Measurements from ENCODE around the gene CCDC38. TPM values are rescaled to one million over a fixed set of nuclear protein-coding genes. Genes with fewer than 3 reads are reported as not detected.

The CCDC38 gene
- total and polyA plus RNA-seq, 9 of the 15 experiments (the other 6 are each of a cell fraction or from before 2014, with no cell fraction given) = not detected

- TF ChIP-seq, protein P1, sequence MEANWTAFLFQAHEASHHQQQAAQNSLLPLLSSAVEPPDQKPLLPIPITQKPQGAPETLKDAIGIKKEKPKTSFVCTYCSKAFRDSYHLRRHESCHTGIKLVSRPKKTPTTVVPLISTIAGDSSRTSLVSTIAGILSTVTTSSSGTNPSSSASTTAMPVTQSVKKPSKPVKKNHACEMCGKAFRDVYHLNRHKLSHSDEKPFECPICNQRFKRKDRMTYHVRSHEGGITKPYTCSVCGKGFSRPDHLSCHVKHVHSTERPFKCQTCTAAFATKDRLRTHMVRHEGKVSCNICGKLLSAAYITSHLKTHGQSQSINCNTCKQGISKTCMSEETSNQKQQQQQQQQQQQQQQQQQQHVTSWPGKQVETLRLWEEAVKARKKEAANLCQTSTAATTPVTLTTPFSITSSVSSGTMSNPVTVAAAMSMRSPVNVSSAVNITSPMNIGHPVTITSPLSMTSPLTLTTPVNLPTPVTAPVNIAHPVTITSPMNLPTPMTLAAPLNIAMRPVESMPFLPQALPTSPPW (CRISPR knock-in tag; IDR thresholded peaks at IDR 0.05) = peak; percentile 51
- TF ChIP-seq KDM2B (CRISPR knock-in tag; IDR thresholded peaks at IDR 0.05) (no peak), PTTG1 (tag; IDR thresholded peaks at IDR 0.05; ENCODE audit: low read depth) (no peak), HDAC3 (IDR thresholded peaks at IDR 0.05; ENCODE audit: borderline replicate concordance, partially characterized antibody) (no peak), ZNF197 (CRISPR knock-in tag; IDR thresholded peaks at IDR 0.05; ENCODE audit: low read depth) (no peak), CBX3 (IDR thresholded peaks at IDR 0.05; ENCODE audit: borderline replicate concordance in 1 of 2, low read length in 2 of 2) (no peak), GABPA (tag; conservative IDR thresholded peaks at IDR 0.05; ENCODE audit: low read depth) (peak; percentile 75), CCAR2 (IDR thresholded peaks at IDR 0.05; ENCODE audit: low read depth, low read length) (no peak), CREBBP (IDR thresholded peaks at IDR 0.05; ENCODE audit: low read depth, low read length) (no peak), TFE3 (CRISPR knock-in tag; IDR thresholded peaks at IDR 0.05) (peak; percentile 81), IRF2 (CRISPR knock-in tag; IDR thresholded peaks at IDR 0.05) (no peak), HDAC1 (IDR thresholded peaks at IDR 0.05) (no peak)
- TF ChIP-seq, protein P2, sequence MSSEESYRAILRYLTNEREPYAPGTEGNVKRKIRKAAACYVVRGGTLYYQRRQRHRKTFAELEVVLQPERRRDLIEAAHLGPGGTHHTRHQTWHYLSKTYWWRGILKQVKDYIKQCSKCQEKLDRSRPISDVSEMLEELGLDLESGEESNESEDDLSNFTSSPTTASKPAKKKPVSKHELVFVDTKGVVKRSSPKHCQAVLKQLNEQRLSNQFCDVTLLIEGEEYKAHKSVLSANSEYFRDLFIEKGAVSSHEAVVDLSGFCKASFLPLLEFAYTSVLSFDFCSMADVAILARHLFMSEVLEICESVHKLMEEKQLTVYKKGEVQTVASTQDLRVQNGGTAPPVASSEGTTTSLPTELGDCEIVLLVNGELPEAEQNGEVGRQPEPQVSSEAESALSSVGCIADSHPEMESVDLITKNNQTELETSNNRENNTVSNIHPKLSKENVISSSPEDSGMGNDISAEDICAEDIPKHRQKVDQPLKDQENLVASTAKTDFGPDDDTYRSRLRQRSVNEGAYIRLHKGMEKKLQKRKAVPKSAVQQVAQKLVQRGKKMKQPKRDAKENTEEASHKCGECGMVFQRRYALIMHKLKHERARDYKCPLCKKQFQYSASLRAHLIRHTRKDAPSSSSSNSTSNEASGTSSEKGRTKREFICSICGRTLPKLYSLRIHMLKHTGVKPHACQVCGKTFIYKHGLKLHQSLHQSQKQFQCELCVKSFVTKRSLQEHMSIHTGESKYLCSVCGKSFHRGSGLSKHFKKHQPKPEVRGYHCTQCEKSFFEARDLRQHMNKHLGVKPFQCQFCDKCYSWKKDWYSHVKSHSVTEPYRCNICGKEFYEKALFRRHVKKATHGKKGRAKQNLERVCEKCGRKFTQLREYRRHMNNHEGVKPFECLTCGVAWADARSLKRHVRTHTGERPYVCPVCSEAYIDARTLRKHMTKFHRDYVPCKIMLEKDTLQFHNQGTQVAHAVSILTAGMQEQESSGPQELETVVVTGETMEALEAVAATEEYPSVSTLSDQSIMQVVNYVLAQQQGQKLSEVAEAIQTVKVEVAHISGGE (CRISPR knock-in tag; IDR thresholded peaks at IDR 0.05) = peak in 1 of 3 experiments; percentile 65; a peak in 1 of 6 replicates
- TF ChIP-seq, protein P3, sequence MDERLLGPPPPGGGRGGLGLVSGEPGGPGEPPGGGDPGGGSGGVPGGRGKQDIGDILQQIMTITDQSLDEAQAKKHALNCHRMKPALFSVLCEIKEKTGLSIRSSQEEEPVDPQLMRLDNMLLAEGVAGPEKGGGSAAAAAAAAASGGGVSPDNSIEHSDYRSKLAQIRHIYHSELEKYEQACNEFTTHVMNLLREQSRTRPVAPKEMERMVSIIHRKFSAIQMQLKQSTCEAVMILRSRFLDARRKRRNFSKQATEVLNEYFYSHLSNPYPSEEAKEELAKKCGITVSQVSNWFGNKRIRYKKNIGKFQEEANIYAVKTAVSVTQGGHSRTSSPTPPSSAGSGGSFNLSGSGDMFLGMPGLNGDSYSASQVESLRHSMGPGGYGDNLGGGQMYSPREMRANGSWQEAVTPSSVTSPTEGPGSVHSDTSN (CRISPR knock-in tag; IDR thresholded peaks at IDR 0.05; ENCODE audit: low read depth) = no peak
- TF ChIP-seq, protein P3 (tag; conservative IDR thresholded peaks at IDR 0.05; ENCODE audit: low read depth) = no peak
These were observed at the start of gene CCDC38 (continued) for GRCh38 chr12:95942524-95943329.
